SK-N-SH treated with all-trans-retinoic acid at 6 μM for 48 hours (cell line): ENCODE results near the gene RASA2.

Source experiments
- ARNTL ChIP-seq: fragments of 450-650 bp; formaldehyde crosslinking; IDR thresholded peaks from 2 replicates; pipeline ENCODE4 v1.5.0; 2020; ENCODE audit warnings: low read depth, mild to moderate bottlenecking, moderate library complexity, borderline replicate concordance
- ZFP3 ChIP-seq: fragments of 250-450 bp; sonication (Bioruptor Pico); IDR thresholded peaks from 2 replicates; pipeline ENCODE4 v1.5.0; 2020; ENCODE audit warnings: mild to moderate bottlenecking, moderate library complexity
- TF ChIP-seq, protein P1 (sequence below): fragments of 250-450 bp; sonication (Bioruptor Pico); IDR thresholded peaks from 2 replicates; pipeline ENCODE4 v1.8.0; 2020; ENCODE audit warnings: mild to moderate bottlenecking, moderate library complexity, borderline replicate concordance

DNA sequence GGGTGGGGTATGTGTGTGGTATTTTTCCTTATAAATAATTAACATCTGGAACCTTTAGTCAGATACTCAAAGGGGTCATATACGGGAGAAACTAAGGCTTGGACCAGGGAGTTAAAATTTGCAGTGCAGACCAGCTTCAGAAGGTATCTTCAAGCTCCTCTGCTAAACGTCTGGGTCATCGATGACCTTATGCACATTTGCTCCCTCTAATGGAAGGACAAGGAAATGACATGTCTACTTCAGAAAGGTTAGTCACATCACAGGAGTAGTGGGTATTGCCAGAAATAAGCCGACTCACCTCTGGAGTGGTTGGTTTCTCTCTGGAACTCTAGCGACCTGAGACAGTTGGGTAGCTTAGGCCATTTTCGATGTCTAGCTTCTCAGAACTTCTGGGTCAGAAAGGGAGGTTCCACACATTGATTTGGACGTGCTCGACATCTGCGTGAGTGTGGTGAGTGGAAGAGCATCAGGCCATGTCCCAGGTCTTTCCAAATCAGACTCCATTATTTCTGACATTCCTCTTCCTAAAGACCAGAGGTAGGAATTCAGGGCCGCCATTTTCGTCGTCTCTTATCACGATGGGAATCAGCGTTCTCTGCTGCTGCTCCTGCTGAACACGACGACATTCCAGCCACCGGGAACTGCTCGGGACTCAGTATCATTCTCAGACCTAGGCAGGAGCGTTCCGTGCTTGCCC lies 31.8 kb upstream of the RASA2 start:
- TF ChIP-seq ARNTL (CRISPR knock-in tag) (no peak), ZFP3 (CRISPR knock-in tag) (no peak)
- TF ChIP-seq, protein P1, sequence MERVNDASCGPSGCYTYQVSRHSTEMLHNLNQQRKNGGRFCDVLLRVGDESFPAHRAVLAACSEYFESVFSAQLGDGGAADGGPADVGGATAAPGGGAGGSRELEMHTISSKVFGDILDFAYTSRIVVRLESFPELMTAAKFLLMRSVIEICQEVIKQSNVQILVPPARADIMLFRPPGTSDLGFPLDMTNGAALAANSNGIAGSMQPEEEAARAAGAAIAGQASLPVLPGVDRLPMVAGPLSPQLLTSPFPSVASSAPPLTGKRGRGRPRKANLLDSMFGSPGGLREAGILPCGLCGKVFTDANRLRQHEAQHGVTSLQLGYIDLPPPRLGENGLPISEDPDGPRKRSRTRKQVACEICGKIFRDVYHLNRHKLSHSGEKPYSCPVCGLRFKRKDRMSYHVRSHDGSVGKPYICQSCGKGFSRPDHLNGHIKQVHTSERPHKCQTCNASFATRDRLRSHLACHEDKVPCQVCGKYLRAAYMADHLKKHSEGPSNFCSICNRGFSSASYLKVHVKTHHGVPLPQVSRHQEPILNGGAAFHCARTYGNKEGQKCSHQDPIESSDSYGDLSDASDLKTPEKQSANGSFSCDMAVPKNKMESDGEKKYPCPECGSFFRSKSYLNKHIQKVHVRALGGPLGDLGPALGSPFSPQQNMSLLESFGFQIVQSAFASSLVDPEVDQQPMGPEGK (CRISPR knock-in tag) = no peak
